CD14-positive monocyte (primary cell): ENCODE measurements around the gene NEK10. TPM values are rescaled to one million over a fixed set of nuclear protein-coding genes. Genes with fewer than 3 reads are reported as not detected.

Source experiments
- DNase-seq, 3 donors: peaks; one replicate each; pipeline ENCODE4 v3.0.0-alpha.2; 2011 to 2022
- H2AFZ ChIP-seq: 2 replicates; pipeline ENCODE4 v1.6.0; 2012; ENCODE audit warnings: mild to moderate bottlenecking, low read depth, low read length, inconsistent platforms; ENCODE audit not compliant: insufficient read depth, poor library complexity, severe bottlenecking
- H3K27ac ChIP-seq, 2 donors: 1 replicate in 1 of 2; 2 replicates in 1 of 2; pipeline ENCODE4 v1.5.1; 2012 to 2013; ENCODE audit warnings: low read length in 2 of 2, control low read depth in 1 of 2, inconsistent platforms in 1 of 2, low read depth in 1 of 2, mild to moderate bottlenecking in 1 of 2
- H3K27me3 ChIP-seq, 2 donors: one replicate each; pipeline versions ENCODE4 v1.6.0 to v1.6.1; 2011 to 2013; ENCODE audit warnings: low read length in 2 of 2; ENCODE audit not compliant: control insufficient read depth in 2 of 2, insufficient read depth in 2 of 2
- H3K36me3 ChIP-seq, 2 donors: replicated peaks in 1 of 2; 1 replicate in 1 of 2; 2 replicates in 1 of 2; pipeline versions ENCODE4 v1.5.1 to v1.6.1; 2012 to 2013; ENCODE audit warnings: low read length in 2 of 2, control low read depth in 1 of 2, inconsistent platforms in 1 of 2, mild to moderate bottlenecking in 1 of 2; ENCODE audit not compliant: insufficient read depth in 2 of 2, control insufficient read depth in 1 of 2
- H3K4me1 ChIP-seq, 2 donors: 1 replicate in 1 of 2; 2 replicates in 1 of 2; pipeline versions ENCODE4 v1.5.1 to v1.6.1; 2012 to 2013; ENCODE audit warnings: low read length in 2 of 2, control low read depth in 1 of 2, inconsistent platforms in 1 of 2, mild to moderate bottlenecking in 1 of 2, moderate library complexity in 1 of 2; ENCODE audit not compliant: insufficient read depth in 2 of 2, control insufficient read depth in 1 of 2
- H3K4me2 ChIP-seq: replicated peaks from 2 replicates; pipeline ENCODE3; 2012; ENCODE audit warnings: low read length, moderate library complexity, mild to moderate bottlenecking; ENCODE audit not compliant: poor library complexity, severe bottlenecking; ENCODE audit errors: extremely low read depth
- H3K4me3 ChIP-seq, 3 experiments: fragments of 200-600 bp in 1 of 3; sonication (generic) in 1 of 3; replicated peaks in 1 of 3; 1 replicate in 2 of 3; 2 replicates in 1 of 3; pipeline ENCODE4 v1.5.1; 2011 to 2013; ENCODE audit warnings: low read length in 3 of 3, mild to moderate bottlenecking in 3 of 3, control low read depth in 2 of 3, low read depth in 2 of 3, inconsistent platforms in 1 of 3, moderate library complexity in 1 of 3
- H3K79me2 ChIP-seq: 2 replicates; pipeline ENCODE4 v1.6.0; 2012; ENCODE audit warnings: mild to moderate bottlenecking, control low read depth, inconsistent platforms, low read length, moderate library complexity; ENCODE audit not compliant: insufficient read depth
- H3K9ac ChIP-seq: 2 replicates; pipeline ENCODE4 v1.6.0; 2017; ENCODE audit warnings: low read length, mild to moderate bottlenecking; ENCODE audit not compliant: insufficient read depth, poor library complexity, severe bottlenecking
- H3K9me3 ChIP-seq, 2 donors: replicated peaks in 1 of 2; 1 replicate in 1 of 2; 2 replicates in 1 of 2; pipeline versions ENCODE4 v1.5.1 to v1.6.1; 2012 to 2013; ENCODE audit warnings: low read length in 2 of 2, control low read depth in 1 of 2; ENCODE audit not compliant: control insufficient read depth in 1 of 2, insufficient read depth in 1 of 2
- H4K20me1 ChIP-seq: 2 replicates; pipeline ENCODE4 v1.6.0; 2012; ENCODE audit warnings: mild to moderate bottlenecking, low read length, control low read depth, moderate library complexity; ENCODE audit not compliant: insufficient read depth
- H3K27ac Mint-ChIP-seq, 7 donors: one replicate each; pipeline ENCODE4 v1.8.0; 2020; ENCODE audit warnings: mild to moderate bottlenecking in 7 of 7, mixed read lengths in 7 of 7, moderate library complexity in 6 of 7, inconsistent platforms in 2 of 7
- H3K27me3 Mint-ChIP-seq, 3 donors: one replicate each; pipeline ENCODE4 v1.8.0; 2021 to 2022; ENCODE audit warnings: low read depth in 3 of 3, mild to moderate bottlenecking in 3 of 3, mixed read lengths in 3 of 3, moderate library complexity in 3 of 3, inconsistent platforms in 1 of 3
- H3K36me3 Mint-ChIP-seq, 2 donors: one replicate each; pipeline ENCODE4 v1.8.0; 2020; ENCODE audit warnings: mixed read lengths in 2 of 2, inconsistent platforms in 1 of 2, mild to moderate bottlenecking in 1 of 2
- H3K4me1 Mint-ChIP-seq: one replicate; pipeline ENCODE4 v1.8.0; 2020; ENCODE audit warnings: mild to moderate bottlenecking, mixed read lengths
- H3K4me3 Mint-ChIP-seq, 2 donors: one replicate each; pipeline ENCODE4 v1.8.0; 2020; ENCODE audit warnings: mild to moderate bottlenecking in 2 of 2, mixed read lengths in 2 of 2, moderate library complexity in 1 of 2
- H3K9me3 Mint-ChIP-seq, 7 donors: one replicate each; pipeline ENCODE4 v1.8.0; 2020 to 2022; ENCODE audit warnings: mixed read lengths in 7 of 7, mild to moderate bottlenecking in 6 of 7, moderate library complexity in 6 of 7, inconsistent platforms in 2 of 7
- CTCF ChIP-seq: fragments of 200-600 bp; IDR thresholded peaks from one replicate; pipeline ENCODE4 v1.8.0; 2022; ENCODE audit warnings: antibody characterized with exemption, mild to moderate bottlenecking
- WGBS: methylation state at CpG from one replicate; pipeline ENCODE4 v1.1.5; 2013; ENCODE audit warnings: missing lambda C conversion rate; ENCODE audit not compliant: insufficient coverage; 5-methylcytosine and 5-hydroxymethylcytosine counted together
- intact Hi-C, 2 donors: fragments of 100-400 bp; cut with micrococcal nuclease; formaldehyde crosslinking; loops; one replicate each; pipeline versions ENCODE4 v1.15.0 to v1.15.1; 2023
- polyA plus RNA-seq, 3 donors: library from polyadenylated mRNA; depleted of rRNA in 1 of 3; unstranded in 2 of 3; stranded (reverse) in 1 of 3; fragments of 300-500 nt in 2 of 3; fragments of >200 nt in 1 of 3; fragmentation: Illumina TruSeq in 2 of 3; gene quantifications; 1 replicate in 2 of 3; 2 replicates in 1 of 3; pipeline ENCODE4 v1.2.3, GENCODE V29; 2012 to 2021

Gene NEK10
- polyA plus RNA-seq, 3 donors, result not detected

- Histone ChIP-seq H3K9me3 (no peaks in the 10 kb centered on the region), H3K27me3 (no peaks in the 10 kb centered on the region), H3K4me1 (peaks cover 16 to 37% of the 10 kb centered on the region in 2 donors), H4K20me1 (no peaks in the 10 kb centered on the region), H3K4me3 (no peak overlapping the region), H3K27ac (no peak overlapping the region), H2AFZ (no peak overlapping the region), H3K9ac (no peak overlapping the region), H3K36me3 (no peaks in the 10 kb centered on the region), H3K79me2 (no peaks in the 10 kb centered on the region), H3K4me2 (no peak overlapping the region)
- no peaks in the 10 kb centered on the region for H3K9me3 Mint-ChIP-seq
- peak; percentile 37 to 53 (median 50) for DNase-seq
- H3K4me3 Mint-ChIP-seq, result no peak overlapping the region
- no CpG with 5 or more reads among the region's 1 CpG for WGBS
- TF ChIP-seq CTCF, result peak; percentile 79
- intact Hi-C loops, result no loop called here
- H3K27me3 Mint-ChIP-seq, result no peaks in the 10 kb centered on the region
- peaks cover 28% of the 10 kb centered on the region for H3K4me1 Mint-ChIP-seq
- no peaks in the 10 kb centered on the region for H3K36me3 Mint-ChIP-seq
- H3K27ac Mint-ChIP-seq, result no peak overlapping the region
These were observed 11.4 kb downstream of the NEK10 start for GRCh38 chr3:27357665-27358258.

- H3K9ac ChIP-seq, result no peak overlapping the region
- Mint-ChIP-seq H3K27me3 (peaks cover 0 to 1% (median 0%) of the 10 kb centered on the region in 3 donors), H3K36me3 (no peaks in the 10 kb centered on the region), H3K27ac (no peak overlapping the region), H3K4me3 (no peak overlapping the region), H3K9me3 (no peaks in the 10 kb centered on the region), H3K4me1 (peaks cover 28% of the 10 kb centered on the region)
- H3K36me3 ChIP-seq, result no peaks in the 10 kb centered on the region
- H3K27me3 ChIP-seq, result no peaks in the 10 kb centered on the region
- H3K9me3 ChIP-seq, result no peaks in the 10 kb centered on the region
- no peak overlapping the region for H3K4me2 ChIP-seq
- no peak for DNase-seq
- no peak overlapping the region for H2AFZ ChIP-seq
- H3K79me2 ChIP-seq, result no peaks in the 10 kb centered on the region
- peaks cover 16 to 37% of the 10 kb centered on the region in 2 donors for H3K4me1 ChIP-seq
- intact Hi-C loops, result no loop called here
- no CpG with 5 or more reads among the region's 3 CpGs for WGBS
- TF ChIP-seq CTCF, result no peak
- H4K20me1 ChIP-seq, result no peaks in the 10 kb centered on the region
- no peak overlapping the region for H3K4me3 ChIP-seq
- H3K27ac ChIP-seq, result no peak overlapping the region
These were observed 12.2 kb downstream of the NEK10 start for GRCh38 chr3:27356976-27357375.
